A673 (cell line): ENCODE data around the gene NPR2. TPM values are rescaled to one million over a fixed set of nuclear protein-coding genes. Genes with fewer than 3 reads are reported as not detected.

Source experiments
- BruUV-seq: library from RNA; stranded (reverse); fragments of 400-500 nt; replicated peaks from 2 replicates; lab custom pipeline; 2021; lab: Mats Ljungman, UMichigan
- CTCF ChIA-PET: fragments of 300-600 bp; sonication (Branson Sonifier 250); formaldehyde crosslinking; loops from one replicate; lab custom pipeline; 2022; ENCODE audit warnings: antibody characterized with exemption; lab: Charles Lee
- POLR2A ChIA-PET: fragments of 300-600 bp; sonication (Branson Sonifier 250); formaldehyde crosslinking; loops from one replicate; lab custom pipeline; 2022; ENCODE audit warnings: antibody characterized with exemption; ENCODE audit not compliant: low non-redundant PET; lab: Charles Lee
- DNase-seq: peaks from one replicate; pipeline ENCODE4 v3.0.0-alpha.2; 2015; ENCODE audit warnings: low spot score
- H3K27ac ChIP-seq: fragments of 200-600 bp; sonication (generic); 2 replicates; pipeline ENCODE4 v1.5.1; 2016; ENCODE audit warnings: mixed run types, low read depth, mild to moderate bottlenecking, mixed read lengths, antibody characterized with exemption, low read length; ENCODE audit not compliant: poor library complexity, severe bottlenecking
- H3K27me3 ChIP-seq: fragments of 200-600 bp; sonication (generic); replicated peaks from 2 replicates; pipeline ENCODE4 v1.6.1; 2017; ENCODE audit warnings: mixed run types, low read depth, mild to moderate bottlenecking, mixed read lengths, antibody characterized with exemption, low read length; ENCODE audit not compliant: insufficient read depth, poor library complexity
- H3K36me3 ChIP-seq: fragments of 200-600 bp; sonication (generic); 2 replicates; pipeline ENCODE4 v1.6.1; 2016; ENCODE audit warnings: mixed run types, mild to moderate bottlenecking, mixed read lengths, antibody characterized with exemption, low read length; ENCODE audit not compliant: insufficient read depth, poor library complexity, severe bottlenecking
- H3K4me1 ChIP-seq: fragments of 200-600 bp; sonication (generic); 2 replicates; pipeline ENCODE4 v1.6.1; 2017; ENCODE audit warnings: mixed run types, mild to moderate bottlenecking, mixed read lengths, antibody characterized with exemption, low read length; ENCODE audit not compliant: insufficient read depth, poor library complexity, severe bottlenecking
- H3K4me3 ChIP-seq: fragments of 200-600 bp; sonication (generic); 2 replicates; pipeline ENCODE4 v1.5.1; 2016; ENCODE audit warnings: low read depth, mixed run types, mild to moderate bottlenecking, mixed read lengths, low read length; ENCODE audit not compliant: poor library complexity, severe bottlenecking
- H3K9me3 ChIP-seq: fragments of 200-600 bp; sonication (generic); 2 replicates; pipeline ENCODE4 v1.6.1; 2016; ENCODE audit warnings: mixed run types, low read depth, mild to moderate bottlenecking, mixed read lengths, antibody characterized with exemption, low read length; ENCODE audit not compliant: poor library complexity, severe bottlenecking
- EZH2 ChIP-seq: fragments of 200-600 bp; sonication (generic); IDR thresholded peaks from 2 replicates; pipeline ENCODE4 v1.6.1; 2017; ENCODE audit warnings: borderline replicate concordance, low read depth, mild to moderate bottlenecking, mixed read lengths, antibody characterized with exemption, low read length; ENCODE audit not compliant: poor library complexity, severe bottlenecking
- intact Hi-C: fragments of 100-400 bp; cut with micrococcal nuclease; formaldehyde crosslinking; loops from one replicate; pipeline ENCODE4 v1.10.0; 2022; ENCODE audit not compliant: unreplicated experiment
- total RNA-seq: library from RNA; stranded (reverse); gene quantifications from 2 replicates; pipeline ENCODE4 v1.2.3, GENCODE V29; 2021
- TF ChIP-seq, protein P1 (sequence below): fragments of 300-800, 200-600 bp; sonication (generic); conservative IDR thresholded peaks from 2 replicates; pipeline ENCODE4 v1.5.1; 2017; ENCODE audit warnings: low read depth, mild to moderate bottlenecking, antibody characterized with exemption, low read length, moderate library complexity, mixed read lengths

Gene NPR2
- total RNA-seq, 1 experiment from 2014 or later, result 9.1 TPM

DNA sequence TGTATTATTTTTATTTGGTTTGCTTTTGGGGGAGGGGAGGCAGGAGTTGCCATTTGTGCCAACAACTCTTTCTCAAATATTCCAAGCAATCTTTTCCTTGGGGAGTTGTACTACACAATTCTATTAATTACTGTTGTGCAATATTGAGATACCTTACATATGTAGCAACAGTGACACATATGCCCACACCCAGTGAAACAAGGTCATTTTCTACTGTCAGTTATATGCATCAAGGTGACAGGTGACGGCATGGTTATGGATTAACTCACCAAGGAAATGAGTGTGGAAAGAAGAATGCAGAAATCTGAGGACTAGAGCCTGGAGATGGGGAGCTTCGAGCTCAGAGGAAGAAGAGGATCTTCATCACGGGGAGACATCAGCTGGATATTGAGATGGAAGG lies 19.4 kb upstream of the NPR2 start:
- Histone ChIP-seq H3K36me3 (no peaks in the 10 kb centered on the region), H3K27ac (no peak overlapping the region), H3K4me1 (peaks cover 10% of the 10 kb centered on the region), H3K9me3 (no peaks in the 10 kb centered on the region), H3K27me3 (no peaks in the 10 kb centered on the region), H3K4me3 (no peak overlapping the region)
- CTCF ChIA-PET, result interaction anchor here (2.0 kb wide), 1 partner anchor 18 kb away, joined by 8 read pairs; no protein-coding TSS in a partner anchor
- TF ChIP-seq EZH2, result no peak
- TF ChIP-seq, protein P1, sequence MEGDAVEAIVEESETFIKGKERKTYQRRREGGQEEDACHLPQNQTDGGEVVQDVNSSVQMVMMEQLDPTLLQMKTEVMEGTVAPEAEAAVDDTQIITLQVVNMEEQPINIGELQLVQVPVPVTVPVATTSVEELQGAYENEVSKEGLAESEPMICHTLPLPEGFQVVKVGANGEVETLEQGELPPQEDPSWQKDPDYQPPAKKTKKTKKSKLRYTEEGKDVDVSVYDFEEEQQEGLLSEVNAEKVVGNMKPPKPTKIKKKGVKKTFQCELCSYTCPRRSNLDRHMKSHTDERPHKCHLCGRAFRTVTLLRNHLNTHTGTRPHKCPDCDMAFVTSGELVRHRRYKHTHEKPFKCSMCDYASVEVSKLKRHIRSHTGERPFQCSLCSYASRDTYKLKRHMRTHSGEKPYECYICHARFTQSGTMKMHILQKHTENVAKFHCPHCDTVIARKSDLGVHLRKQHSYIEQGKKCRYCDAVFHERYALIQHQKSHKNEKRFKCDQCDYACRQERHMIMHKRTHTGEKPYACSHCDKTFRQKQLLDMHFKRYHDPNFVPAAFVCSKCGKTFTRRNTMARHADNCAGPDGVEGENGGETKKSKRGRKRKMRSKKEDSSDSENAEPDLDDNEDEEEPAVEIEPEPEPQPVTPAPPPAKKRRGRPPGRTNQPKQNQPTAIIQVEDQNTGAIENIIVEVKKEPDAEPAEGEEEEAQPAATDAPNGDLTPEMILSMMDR, result no peak
- no TSS peak for BruUV-seq
- intact Hi-C loops, result no loop called here
- POLR2A ChIA-PET, result no interaction called here
- no peak for DNase-seq

DNA sequence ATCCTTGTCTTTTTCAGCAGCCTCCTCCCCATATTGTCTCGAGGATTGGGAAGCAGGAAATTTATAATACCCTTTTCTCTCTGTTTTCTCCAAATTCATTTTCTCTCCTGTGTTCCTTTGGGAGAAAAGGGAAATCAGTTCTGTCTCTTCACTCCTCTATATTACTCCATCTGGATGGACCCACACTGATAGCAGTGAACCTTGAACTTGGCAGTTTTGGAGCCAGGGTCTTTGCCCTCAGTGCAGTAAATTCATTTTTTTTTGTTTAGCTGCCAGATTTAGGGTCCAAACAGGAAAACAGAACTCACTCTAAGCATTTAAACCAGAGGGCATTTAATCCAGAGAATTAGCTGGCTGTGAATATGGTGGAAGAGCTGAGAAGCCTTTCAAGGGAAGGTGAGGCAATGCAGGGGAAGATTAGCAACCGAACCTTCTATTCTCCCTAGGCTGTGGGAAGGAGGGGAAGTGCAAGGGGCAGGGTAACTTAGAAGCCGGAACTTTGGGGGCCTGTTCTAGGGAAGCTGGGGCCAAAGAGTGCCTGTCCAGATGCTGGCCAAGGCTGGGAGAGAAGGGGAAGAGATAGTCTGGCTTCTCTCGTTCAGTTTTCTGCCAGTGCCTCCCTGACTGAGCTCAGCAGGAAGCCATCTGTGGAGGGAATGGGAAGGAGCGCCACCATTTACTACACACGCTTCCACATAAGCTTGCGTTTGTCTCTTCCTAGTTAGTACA lies 16.3 kb upstream of the NPR2 start:
- no peaks in the 10 kb centered on the region for H3K36me3 ChIP-seq
- no peak for TF ChIP-seq EZH2
- TF ChIP-seq, protein P1, result no peak
- H3K27me3 ChIP-seq, result no peaks in the 10 kb centered on the region
- H3K4me3 ChIP-seq, result no peak overlapping the region
- intact Hi-C loops, result loop anchor here (5.0 kb wide), 1 partner anchor 38 kb away; no protein-coding TSS in a partner anchor
- DNase-seq, result no peak
- CTCF ChIA-PET, result interaction anchor here (0.7 to 1.1 kb wide), 3 partner anchors 13 to 19 kb away, joined by 3 to 4 read pairs (median 4); no protein-coding TSS in a partner anchor
- no peak overlapping the region for H3K27ac ChIP-seq
- H3K4me1 ChIP-seq, result peaks cover 10% of the 10 kb centered on the region
- H3K9me3 ChIP-seq, result no peaks in the 10 kb centered on the region
- BruUV-seq, result no TSS peak
- POLR2A ChIA-PET, result no interaction called here

DNA sequence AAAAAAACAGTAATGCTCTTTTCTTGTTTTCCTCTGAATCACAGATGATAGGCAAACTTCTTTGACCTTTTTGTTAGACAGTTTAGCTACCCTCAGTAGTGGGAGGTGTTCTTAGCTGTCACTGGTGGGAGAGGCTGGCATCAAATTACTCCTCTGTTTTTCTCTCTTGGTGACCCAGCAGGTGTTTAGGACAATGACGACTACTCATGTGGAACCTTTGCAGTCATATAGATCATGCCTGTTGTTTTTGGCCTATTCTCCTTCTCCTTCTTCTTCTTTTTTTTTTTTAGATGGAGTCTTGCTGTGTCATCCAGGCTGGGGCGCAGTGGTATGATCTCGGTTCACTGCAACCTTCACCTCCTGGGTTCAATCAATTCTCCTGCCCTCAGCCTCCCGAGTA lies 15.4 kb upstream of the NPR2 start:
- BruUV-seq, result no TSS peak
- Histone ChIP-seq H3K27ac (no peak overlapping the region), H3K27me3 (no peaks in the 10 kb centered on the region), H3K9me3 (no peaks in the 10 kb centered on the region), H3K4me3 (no peak overlapping the region), H3K4me1 (peaks cover 10% of the 10 kb centered on the region), H3K36me3 (no peaks in the 10 kb centered on the region)
- TF ChIP-seq, protein P1, result no peak
- TF ChIP-seq EZH2, result no peak
- POLR2A ChIA-PET, result no interaction called here
- no peak for DNase-seq
- CTCF ChIA-PET, result interaction anchor here (1.0 to 1.1 kb wide), 2 partner anchors 12 to 14 kb away, joined by 4 read pairs; no protein-coding TSS in a partner anchor
- intact Hi-C loops, result loop anchor here (5.0 kb wide), 1 partner anchor 39 kb away; no protein-coding TSS in a partner anchor
